Adrenal gland (tissue), 12 donors: ENCODE results near the gene SMARCD2. TPM values are rescaled to one million over a fixed set of nuclear protein-coding genes. Genes with fewer than 3 reads are reported as not detected.
"Not testable (repeated sequence)": the region's sequence is repeated elsewhere in the genome, so short reads cannot be mapped to it uniquely, and the experiment has no call there.

Source experiments
- DNase-seq, 7 donors: peaks; one replicate each; pipeline ENCODE4 v3.0.0-alpha.2; 2019 to 2020
- H3K27ac ChIP-seq, 5 donors: fragments of 200-600 bp; sonication (generic) in 4 of 5; 1 replicate in 3 of 5; 2 replicates in 2 of 5; pipeline versions ENCODE4 v1.5.1 to v1.8.0; 2016 to 2020; ENCODE audit warnings: mild to moderate bottlenecking in 1 of 5
- H3K27me3 ChIP-seq: fragments of 200-600 bp; 2 replicates; pipeline ENCODE4 v1.8.0; 2021
- H3K36me3 ChIP-seq, 2 donors: fragments of 200-600 bp; replicated peaks in 1 of 2; 1 replicate in 1 of 2; 2 replicates in 1 of 2; pipeline versions ENCODE4 v1.5.1 to v1.8.0; 2018 to 2022
- H3K4me1 ChIP-seq, 2 donors: fragments of 200-600 bp; replicated peaks in 1 of 2; 1 replicate in 1 of 2; 2 replicates in 1 of 2; pipeline versions ENCODE4 v1.5.1 to v1.8.0; 2018 to 2021
- H3K4me3 ChIP-seq, 4 donors: fragments of 200-600 bp; sonication (generic) in 3 of 4; one replicate each; pipeline ENCODE4 v1.5.1; 2016 to 2018
- H3K9me3 ChIP-seq, 3 donors: fragments of 200-600 bp; sonication (generic) in 1 of 3; replicated peaks in 1 of 3; 1 replicate in 2 of 3; 2 replicates in 1 of 3; pipeline versions ENCODE4 v1.5.1 to v1.8.0; 2016 to 2021
- CTCF ChIP-seq, 6 experiments: fragments of 450-650 bp in 4 of 6; fragments of 200-600 bp in 2 of 6; sonication (generic) in 1 of 6; IDR thresholded peaks; 1 replicate in 5 of 6; 2 replicates in 1 of 6; pipeline versions ENCODE4 v1.5.1 to v1.8.0; 2016 to 2021; ENCODE audit warnings: antibody characterized with exemption in 6 of 6, mild to moderate bottlenecking in 2 of 6, moderate library complexity in 1 of 6
- POLR2A ChIP-seq, 2 donors: fragments of 450-650 bp; IDR thresholded peaks; one replicate each; pipeline ENCODE4 v1.6.1; 2017; ENCODE audit warnings: antibody characterized with exemption in 2 of 2, mild to moderate bottlenecking in 2 of 2, moderate library complexity in 1 of 2
- WGBS, 4 donors: extraction: QIAGEN DNeasy Blood & Tissue Kit in 2 of 4; methylation state at CpG; one replicate each; pipeline versions ENCODE4 v1.1.5 to v1.1.7; 2013 to 2017; 5-methylcytosine and 5-hydroxymethylcytosine counted together
- intact Hi-C, 2 donors: fragments of 100-400 bp; cut with DNase I; formaldehyde crosslinking; loops; one replicate each; pipeline versions ENCODE4 v1.14.1 to v1.15.0; 2022 to 2023
- polyA plus RNA-seq, 3 donors: library from polyadenylated mRNA; stranded (reverse); fragments of 200-250 nt in 2 of 3; fragments of 350-450 nt in 1 of 3; fragmentation: Illumina TruSeq in 1 of 3; extraction: RNeasy Lipid Tissue Mini Kit (QIAGEN cat#74804) in 1 of 3; gene quantifications; one replicate each; pipeline ENCODE4 v1.2.3, GENCODE V29; 2013 to 2014
- total RNA-seq, 9 donors: library from RNA; depleted of rRNA in 4 of 9; stranded (reverse); fragments of >200 nt in 4 of 9; fragments of 120-200 nt in 1 of 9; fragmentation: NEBNext Ultra II Directional in 1 of 9; extraction: Animal tissue kit (Norgen Biotek cat#: 25700) in 1 of 9; gene quantifications; one replicate each; pipeline versions ENCODE4 v1.1.0 to v1.2.4, GENCODE V29; 2013 to 2023
- donor health status: healthy with polysubstance abuse.
- donor health status: Bipolar disorder and iron deficiency.
- donor health status: DM: yes; HTN: yes; CAD: no.
- donor health status: DM: no; HTN: no; CAD: no.
- donor health status: DM: no; HTN: no; CAD: no.
- donor health status: DM: yes; HTN: yes; CAD: no.

SMARCD2 gene
- total and polyA plus RNA-seq, 12 donors, result 41.9 to 185 (median 80.0) TPM

DNA sequence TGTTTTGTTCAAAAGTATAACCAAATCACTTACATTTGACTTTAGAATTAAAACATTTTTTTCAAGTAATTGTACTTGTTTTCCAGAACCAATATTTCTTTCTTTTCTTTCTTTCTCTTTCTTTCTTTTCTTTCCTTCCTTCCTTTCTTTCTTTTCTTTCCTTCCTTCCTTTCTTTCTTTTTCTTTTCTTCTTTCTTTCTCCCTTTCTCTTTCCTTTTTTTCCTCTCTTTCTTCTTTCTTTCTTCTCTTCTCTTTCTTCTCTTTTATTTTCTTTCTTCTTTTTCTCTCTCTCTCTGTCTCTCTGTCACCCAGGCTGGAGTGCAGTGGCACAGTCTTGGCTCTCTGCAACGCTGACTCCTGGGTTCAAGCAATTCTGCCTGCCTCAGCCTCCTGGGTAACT lies 41.7 kb downstream of the SMARCD2 start:
- no peaks in the 10 kb centered on the region for H3K27me3 ChIP-seq
- no peak for TF ChIP-seq CTCF (IDR thresholded peaks at IDR 0.05)
- TF ChIP-seq POLR2A (IDR thresholded peaks at IDR 0.05), result no peak
- H3K9me3 ChIP-seq, result no peaks in the 10 kb centered on the region
- H3K36me3 ChIP-seq, result peaks cover 0 to 97% of the 10 kb centered on the region in 2 donors
- no peak overlapping the region for H3K27ac ChIP-seq
- DNase-seq, result no peak
- intact Hi-C loops, result no loop called here
- H3K4me1 ChIP-seq, result no peaks in the 10 kb centered on the region
- WGBS, 4 donors, result 97 to 100% (median 100%) methylated on average over 1 of the region's 1 CpG
- no peak overlapping the region for H3K4me3 ChIP-seq

- no peak for DNase-seq
- no peak for TF ChIP-seq CTCF (IDR thresholded peaks at IDR 0.05)
- no peak for TF ChIP-seq POLR2A (IDR thresholded peaks at IDR 0.05)
- intact Hi-C loops, result no loop called here
- Histone ChIP-seq H3K9me3 (no peaks in the 10 kb centered on the region), H3K4me3 (no peak overlapping the region), H3K4me1 (peaks cover 0 to 4% of the 10 kb centered on the region in 2 donors), H3K36me3 (peaks cover 0 to 99% of the 10 kb centered on the region in 2 donors), H3K27ac (no peak overlapping the region), H3K27me3 (no peaks in the 10 kb centered on the region)
- 86 to 97% (median 91%) methylated on average over 3 of the region's 3 CpGs for WGBS, 4 donors
Observed at GRCh38 chr17:63798572-63799106, 43.8 kb downstream of the SMARCD2 start.

- DNase-seq, H3K4me3 ChIP-seq, intact Hi-C loops, H3K4me1 ChIP-seq, H3K9me3 ChIP-seq, H3K27ac ChIP-seq, H3K27me3 ChIP-seq: not testable (repeated sequence)
- 94 to 98% (median 96%) methylated on average over 10 of the region's 10 CpGs for WGBS, 4 donors
- H3K36me3 ChIP-seq, result peaks cover 0 to 95% of the 10 kb centered on the region in 2 donors
Observed at GRCh38 chr17:63796375-63796774, 46.1 kb downstream of the SMARCD2 start.

GRCh38 chr17:63792055-63792729 lies 50.3 kb downstream of the SMARCD2 start:
- no peak overlapping the region for H3K27ac ChIP-seq
- H3K36me3 ChIP-seq, result peaks cover 0 to 87% of the 10 kb centered on the region in 2 donors
- H3K9me3 ChIP-seq, result no peaks in the 10 kb centered on the region
- WGBS, 4 donors, result 80 to 89% (median 86%) methylated on average over 3 of the region's 3 CpGs
- intact Hi-C loops, result no loop called here
- H3K4me3 ChIP-seq, result no peak overlapping the region
- TF ChIP-seq CTCF (IDR thresholded peaks at IDR 0.05) (no peak), POLR2A (IDR thresholded peaks at IDR 0.05) (no peak)
- H3K27me3 ChIP-seq, result no peaks in the 10 kb centered on the region
- no peak for DNase-seq
- H3K4me1 ChIP-seq, result peaks cover 0 to 4% of the 10 kb centered on the region in 2 donors

- Histone ChIP-seq H3K27me3 (no peaks in the 10 kb centered on the region), H3K4me3 (no peak overlapping the region), H3K4me1 (peaks cover 0 to 16% of the 10 kb centered on the region in 2 donors), H3K36me3 (peaks cover 0 to 70% of the 10 kb centered on the region in 2 donors), H3K9me3 (no peaks in the 10 kb centered on the region), H3K27ac (no peak overlapping the region)
- TF ChIP-seq CTCF (IDR thresholded peaks at IDR 0.05) (no peak), POLR2A (IDR thresholded peaks at IDR 0.05) (no peak)
- intact Hi-C loops, result no loop called here
- no peak for DNase-seq
- 86 to 95% (median 92%) methylated on average over 6 of the region's 6 CpGs for WGBS, 4 donors
Observed at GRCh38 chr17:63790057-63790456, 52.4 kb downstream of the SMARCD2 start.
